ENCODE data around the gene GP2. TPM values are rescaled to one million over a fixed set of nuclear protein-coding genes. Genes with fewer than 3 reads are reported as not detected.

Gene GP2
- total RNA-seq, 1 experiment from 2014 or later, result not detected

- H3K27ac Mint-ChIP-seq (ENCODE audit: unreplicated experiment), result no peak overlapping the region
- no peak for DNase-seq
- H3K9me3 Mint-ChIP-seq (ENCODE audit: low read depth, unreplicated experiment), result no peaks in the 10 kb centered on the region
- peaks cover 70% of the 10 kb centered on the region for H3K27me3 Mint-ChIP-seq (ENCODE audit: unreplicated experiment)
- intact Hi-C loops (cut with micrococcal nuclease; ENCODE audit: unreplicated experiment), result no loop called here
- no peaks in the 10 kb centered on the region for H3K36me3 Mint-ChIP-seq (ENCODE audit: insufficient read depth, unreplicated experiment)
- CTCF ChIA-PET, result no interaction called here
- no peak overlapping the region for H3K4me3 Mint-ChIP-seq (ENCODE audit: low read depth, unreplicated experiment)
- BruUV-seq (replicated peaks), result no TSS peak
- no peaks in the 10 kb centered on the region for H3K4me1 Mint-ChIP-seq (ENCODE audit: low read depth, unreplicated experiment)
- TF ChIP-seq, protein P1, sequence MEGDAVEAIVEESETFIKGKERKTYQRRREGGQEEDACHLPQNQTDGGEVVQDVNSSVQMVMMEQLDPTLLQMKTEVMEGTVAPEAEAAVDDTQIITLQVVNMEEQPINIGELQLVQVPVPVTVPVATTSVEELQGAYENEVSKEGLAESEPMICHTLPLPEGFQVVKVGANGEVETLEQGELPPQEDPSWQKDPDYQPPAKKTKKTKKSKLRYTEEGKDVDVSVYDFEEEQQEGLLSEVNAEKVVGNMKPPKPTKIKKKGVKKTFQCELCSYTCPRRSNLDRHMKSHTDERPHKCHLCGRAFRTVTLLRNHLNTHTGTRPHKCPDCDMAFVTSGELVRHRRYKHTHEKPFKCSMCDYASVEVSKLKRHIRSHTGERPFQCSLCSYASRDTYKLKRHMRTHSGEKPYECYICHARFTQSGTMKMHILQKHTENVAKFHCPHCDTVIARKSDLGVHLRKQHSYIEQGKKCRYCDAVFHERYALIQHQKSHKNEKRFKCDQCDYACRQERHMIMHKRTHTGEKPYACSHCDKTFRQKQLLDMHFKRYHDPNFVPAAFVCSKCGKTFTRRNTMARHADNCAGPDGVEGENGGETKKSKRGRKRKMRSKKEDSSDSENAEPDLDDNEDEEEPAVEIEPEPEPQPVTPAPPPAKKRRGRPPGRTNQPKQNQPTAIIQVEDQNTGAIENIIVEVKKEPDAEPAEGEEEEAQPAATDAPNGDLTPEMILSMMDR (IDR thresholded peaks at IDR 0.05; ENCODE audit: unreplicated experiment), result no peak
These were observed 5.8 kb upstream of the GP2 start for GRCh38 chr16:20333120-20333519.

DNA sequence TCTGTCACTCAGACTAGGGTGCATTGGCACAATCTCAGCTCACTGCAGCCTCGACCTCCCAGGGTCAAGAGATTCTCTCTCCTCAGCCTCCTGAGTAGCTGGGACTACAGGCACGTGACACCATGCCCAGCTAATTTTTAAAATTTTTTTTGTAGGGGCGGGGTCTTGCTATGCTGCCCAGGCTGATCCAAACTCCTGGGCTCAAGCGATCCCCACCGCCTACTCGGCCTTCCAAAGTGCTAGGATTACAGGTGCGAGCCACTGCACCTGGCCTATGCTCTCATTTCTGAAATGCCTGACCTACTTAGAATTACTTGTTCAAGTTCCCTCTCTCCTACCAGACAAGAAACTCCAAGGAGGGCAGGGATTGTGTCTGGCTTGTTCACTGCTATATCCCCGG lies 5.1 kb upstream of the GP2 start:
- Mint-ChIP-seq H3K27me3 (ENCODE audit: unreplicated experiment) (peaks cover 65% of the 10 kb centered on the region), H3K4me1 (ENCODE audit: low read depth, unreplicated experiment) (no peaks in the 10 kb centered on the region), H3K4me3 (ENCODE audit: low read depth, unreplicated experiment) (no peak overlapping the region), H3K27ac (ENCODE audit: unreplicated experiment) (no peak overlapping the region), H3K9me3 (ENCODE audit: low read depth, unreplicated experiment) (no peaks in the 10 kb centered on the region), H3K36me3 (ENCODE audit: insufficient read depth, unreplicated experiment) (no peaks in the 10 kb centered on the region)
- DNase-seq, result no peak
- no TSS peak for BruUV-seq (replicated peaks)
- CTCF ChIA-PET, result no interaction called here
- intact Hi-C loops (cut with micrococcal nuclease; ENCODE audit: unreplicated experiment), result no loop called here
- TF ChIP-seq, protein P1 (IDR thresholded peaks at IDR 0.05; ENCODE audit: unreplicated experiment), result no peak

DNA sequence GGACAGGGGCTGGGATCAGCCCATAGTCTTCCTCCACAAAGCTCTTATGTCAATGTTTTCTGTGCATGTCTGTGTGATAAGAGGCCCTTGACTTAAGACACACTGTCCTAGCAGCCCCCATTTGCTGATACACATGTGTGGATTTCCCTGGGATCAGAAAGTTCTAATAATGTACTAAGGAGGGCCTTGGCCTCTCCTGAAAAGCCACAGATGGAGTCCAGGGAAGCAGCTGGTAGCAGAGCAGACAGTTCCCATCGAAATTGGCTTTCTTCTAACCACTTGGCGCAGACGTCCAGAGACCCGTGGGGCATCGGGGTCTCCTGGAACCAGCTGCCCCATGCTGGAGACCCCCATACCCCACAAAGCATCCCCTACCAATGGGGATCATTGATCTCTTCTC lies 4.3 kb upstream of the GP2 start:
- Mint-ChIP-seq H3K27ac (ENCODE audit: unreplicated experiment) (no peak overlapping the region), H3K36me3 (ENCODE audit: insufficient read depth, unreplicated experiment) (no peaks in the 10 kb centered on the region), H3K27me3 (ENCODE audit: unreplicated experiment) (peaks cover 60% of the 10 kb centered on the region), H3K9me3 (ENCODE audit: low read depth, unreplicated experiment) (no peaks in the 10 kb centered on the region), H3K4me1 (ENCODE audit: low read depth, unreplicated experiment) (no peaks in the 10 kb centered on the region), H3K4me3 (ENCODE audit: low read depth, unreplicated experiment) (no peak overlapping the region)
- intact Hi-C loops (cut with micrococcal nuclease; ENCODE audit: unreplicated experiment), result no loop called here
- DNase-seq, result no peak
- CTCF ChIA-PET, result no interaction called here
- BruUV-seq (replicated peaks), result no TSS peak
- TF ChIP-seq, protein P1 (IDR thresholded peaks at IDR 0.05; ENCODE audit: unreplicated experiment), result no peak

DNA sequence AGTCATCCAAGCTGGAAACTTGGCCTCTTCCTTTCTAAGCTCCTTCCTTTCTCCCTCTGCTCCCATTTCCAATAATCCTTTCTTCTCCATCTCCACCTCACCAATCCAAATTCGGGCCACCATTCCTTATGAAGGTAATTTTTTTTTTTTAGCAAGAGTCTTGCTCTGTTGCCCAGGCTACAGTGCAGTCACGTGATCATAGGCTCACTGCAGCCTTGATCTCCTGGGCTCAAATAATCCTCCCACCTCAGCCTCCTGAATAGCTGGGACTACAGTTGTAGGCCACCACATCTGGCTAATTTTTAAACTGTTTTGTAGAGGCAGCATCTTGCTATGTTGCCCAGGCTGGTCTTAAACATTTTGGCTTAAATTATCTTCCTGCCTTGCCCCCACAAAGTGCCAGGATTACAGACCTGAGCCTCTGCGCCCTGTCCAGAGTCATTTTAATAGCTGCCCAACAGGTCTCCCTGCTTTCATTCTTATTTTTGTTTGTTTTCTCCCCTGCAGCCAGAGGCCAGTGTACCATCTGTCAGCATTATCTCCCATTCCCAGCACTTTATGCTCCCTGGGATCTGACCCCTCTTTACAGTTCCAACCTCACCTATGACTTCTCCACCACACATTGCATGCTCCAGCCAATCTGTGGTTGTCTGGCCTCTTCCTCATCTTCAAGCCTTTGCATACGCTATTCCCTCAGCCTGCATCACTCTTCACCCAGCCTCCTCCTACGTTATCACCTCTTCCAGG lies 2.3 kb upstream of the GP2 start:
- no peak for DNase-seq
- Mint-ChIP-seq H3K4me1 (ENCODE audit: low read depth, unreplicated experiment) (no peaks in the 10 kb centered on the region), H3K36me3 (ENCODE audit: insufficient read depth, unreplicated experiment) (no peaks in the 10 kb centered on the region), H3K9me3 (ENCODE audit: low read depth, unreplicated experiment) (no peaks in the 10 kb centered on the region), H3K27ac (ENCODE audit: unreplicated experiment) (no peak overlapping the region), H3K27me3 (ENCODE audit: unreplicated experiment) (peaks cover 51% of the 10 kb centered on the region), H3K4me3 (ENCODE audit: low read depth, unreplicated experiment) (no peak overlapping the region)
- TF ChIP-seq, protein P1 (IDR thresholded peaks at IDR 0.05; ENCODE audit: unreplicated experiment), result no peak
- BruUV-seq (replicated peaks), result no TSS peak
- CTCF ChIA-PET, result no interaction called here
- intact Hi-C loops (cut with micrococcal nuclease; ENCODE audit: unreplicated experiment), result no loop called here

Data from Calu3 (cell line).